Measurements from ENCODE around the gene DOCK3.

DNA sequence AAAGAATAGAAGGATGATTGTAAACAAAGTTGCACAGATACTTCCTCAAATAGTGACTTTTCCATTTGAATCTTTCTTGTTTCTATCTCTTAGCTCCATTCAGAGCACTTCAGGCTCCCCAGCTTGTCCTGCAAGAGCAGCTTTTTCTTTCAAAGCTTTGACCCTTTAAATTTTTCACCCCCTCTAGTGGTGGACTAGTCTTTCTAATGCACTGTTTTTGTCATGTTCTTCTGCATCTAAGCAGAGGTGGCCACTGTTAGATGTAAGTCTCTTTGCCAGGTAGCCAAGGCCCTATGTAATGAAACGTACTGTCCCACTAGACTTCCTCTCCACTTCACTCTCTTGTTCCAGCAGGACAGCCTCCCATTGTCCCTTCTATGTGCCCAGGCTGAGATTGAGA lies 636.3 kb downstream of the DOCK3 start:
- TF ChIP-seq, protein P1, sequence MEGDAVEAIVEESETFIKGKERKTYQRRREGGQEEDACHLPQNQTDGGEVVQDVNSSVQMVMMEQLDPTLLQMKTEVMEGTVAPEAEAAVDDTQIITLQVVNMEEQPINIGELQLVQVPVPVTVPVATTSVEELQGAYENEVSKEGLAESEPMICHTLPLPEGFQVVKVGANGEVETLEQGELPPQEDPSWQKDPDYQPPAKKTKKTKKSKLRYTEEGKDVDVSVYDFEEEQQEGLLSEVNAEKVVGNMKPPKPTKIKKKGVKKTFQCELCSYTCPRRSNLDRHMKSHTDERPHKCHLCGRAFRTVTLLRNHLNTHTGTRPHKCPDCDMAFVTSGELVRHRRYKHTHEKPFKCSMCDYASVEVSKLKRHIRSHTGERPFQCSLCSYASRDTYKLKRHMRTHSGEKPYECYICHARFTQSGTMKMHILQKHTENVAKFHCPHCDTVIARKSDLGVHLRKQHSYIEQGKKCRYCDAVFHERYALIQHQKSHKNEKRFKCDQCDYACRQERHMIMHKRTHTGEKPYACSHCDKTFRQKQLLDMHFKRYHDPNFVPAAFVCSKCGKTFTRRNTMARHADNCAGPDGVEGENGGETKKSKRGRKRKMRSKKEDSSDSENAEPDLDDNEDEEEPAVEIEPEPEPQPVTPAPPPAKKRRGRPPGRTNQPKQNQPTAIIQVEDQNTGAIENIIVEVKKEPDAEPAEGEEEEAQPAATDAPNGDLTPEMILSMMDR (conservative IDR thresholded peaks at IDR 0.05; ENCODE audit: low read depth, low read length) = peak; percentile 65
- TF ChIP-seq EZH2 (IDR thresholded peaks at IDR 0.05; ENCODE audit: low read length, unreplicated experiment) = no peak
- TF ChIP-seq EZH2phosphoT487 (IDR thresholded peaks at IDR 0.05; ENCODE audit: borderline replicate concordance, low read length) = no peak

All from PC-3 (cell line).